SK-N-SH treated with all-trans-retinoic acid at 6 μM for 48 hours (cell line): ENCODE data around the gene FGD3.

Experiments used
- ATAC-seq: fragments of 200-7000 bp; cut with Tn5 transposase; 3 replicates; pipeline ENCODE4 v1.9.1; 2020; ENCODE audit warnings: mild to moderate bottlenecking, moderate library complexity
- ARNTL ChIP-seq: fragments of 450-650 bp; formaldehyde crosslinking; IDR thresholded peaks from 2 replicates; pipeline ENCODE4 v1.5.0; 2020; ENCODE audit warnings: low read depth, mild to moderate bottlenecking, moderate library complexity, borderline replicate concordance
- CREB5 ChIP-seq: fragments of 250-450 bp; sonication (Bioruptor Pico); IDR thresholded peaks from 2 replicates; pipeline ENCODE4 v1.5.1; 2020; ENCODE audit warnings: low read depth, mild to moderate bottlenecking, moderate library complexity
- CSDC2 ChIP-seq: fragments of 250-450 bp; sonication (Bioruptor Pico); IDR thresholded peaks from 2 replicates; pipeline ENCODE4 v1.5.0; 2020; ENCODE audit warnings: mild to moderate bottlenecking, moderate library complexity
- CSRNP3 ChIP-seq: fragments of 250-450 bp; sonication (Bioruptor Pico); IDR thresholded peaks from 2 replicates; pipeline ENCODE4 v1.5.1; 2021; ENCODE audit warnings: mild to moderate bottlenecking, moderate library complexity
- ESRRG ChIP-seq: fragments of 250-450 bp; sonication (Bioruptor Pico); IDR thresholded peaks from 2 replicates; pipeline ENCODE4 v1.6.1; 2021; ENCODE audit warnings: mild to moderate bottlenecking
- GLIS3 ChIP-seq: fragments of 250-450 bp; sonication (Bioruptor Pico); IDR thresholded peaks from 2 replicates; pipeline ENCODE4 v1.5.0; 2020; ENCODE audit warnings: mild to moderate bottlenecking, moderate library complexity
- OSR1 ChIP-seq: fragments of 250-450 bp; sonication (Bioruptor Pico); IDR thresholded peaks from 2 replicates; pipeline ENCODE4 v1.8.0; 2022; ENCODE audit warnings: moderate library complexity, mild to moderate bottlenecking, inconsistent platforms
- PATZ1 ChIP-seq: fragments of 250-450 bp; sonication (Bioruptor Pico); IDR thresholded peaks from 2 replicates; pipeline ENCODE4 v1.8.0; 2020; ENCODE audit warnings: mild to moderate bottlenecking, moderate library complexity, borderline replicate concordance
- POU6F1 ChIP-seq: fragments of 250-450 bp; sonication (Bioruptor Pico); IDR thresholded peaks from 2 replicates; pipeline ENCODE4 v1.8.0; 2021; ENCODE audit warnings: low read depth, mild to moderate bottlenecking, moderate library complexity, borderline replicate concordance
- PPARA ChIP-seq: fragments of 250-450 bp; sonication (Bioruptor Pico); IDR thresholded peaks from 2 replicates; pipeline ENCODE4 v1.5.0; 2020; ENCODE audit warnings: mild to moderate bottlenecking, borderline replicate concordance
- RARB ChIP-seq: fragments of 250-450 bp; sonication (Bioruptor Pico); IDR thresholded peaks from 2 replicates; pipeline ENCODE4 v1.8.0; 2021; ENCODE audit warnings: mild to moderate bottlenecking, moderate library complexity
- SNAI2 ChIP-seq: fragments of 250-450 bp; sonication (Bioruptor Pico); IDR thresholded peaks from 2 replicates; pipeline ENCODE4 v1.5.0; 2020; ENCODE audit warnings: mild to moderate bottlenecking, moderate library complexity
- TSHZ2 ChIP-seq: fragments of 250-450 bp; sonication (Bioruptor Pico); IDR thresholded peaks from 2 replicates; pipeline ENCODE4 v1.5.0; 2020; ENCODE audit warnings: mild to moderate bottlenecking, moderate library complexity
- ZC3H10 ChIP-seq: fragments of 250-450 bp; sonication (Bioruptor Pico); IDR thresholded peaks from 2 replicates; pipeline ENCODE4 v1.5.1; 2021; ENCODE audit warnings: mild to moderate bottlenecking, moderate library complexity
- ZFP30 ChIP-seq: fragments of 450-650 bp; formaldehyde crosslinking; IDR thresholded peaks from 2 replicates; pipeline ENCODE4 v1.5.0; 2022; ENCODE audit warnings: mild to moderate bottlenecking, moderate library complexity
- ZNF565 ChIP-seq: fragments of 450-650 bp; formaldehyde crosslinking; conservative IDR thresholded peaks from 2 replicates; pipeline ENCODE4 v1.5.0; 2020; ENCODE audit warnings: low read depth, mild to moderate bottlenecking, moderate library complexity
- ZNF70 ChIP-seq: fragments of 450-650 bp; formaldehyde crosslinking; IDR thresholded peaks from 2 replicates; pipeline ENCODE4 v1.5.0; 2020; ENCODE audit warnings: mild to moderate bottlenecking, moderate library complexity
- ZNF8 ChIP-seq: fragments of 450-650 bp; formaldehyde crosslinking; IDR thresholded peaks from 2 replicates; pipeline ENCODE4 v1.5.0; 2020; ENCODE audit warnings: mild to moderate bottlenecking, moderate library complexity

FGD3 gene

GRCh38 chr9:93030642-93031628 is 83.6 kb downstream of the FGD3 start:
- TF ChIP-seq POU6F1 (no peak), GLIS3 (CRISPR knock-in tag) (no peak), ZNF565 (CRISPR knock-in tag) (no peak), ZC3H10 (CRISPR knock-in tag) (no peak), ZNF8 (no peak), ZFP30 (CRISPR knock-in tag) (no peak), TSHZ2 (CRISPR knock-in tag) (no peak), OSR1 (CRISPR knock-in tag) (no peak), RARB (CRISPR knock-in tag) (no peak)
- no peak for ATAC-seq

GRCh38 chr9:93031629-93032430 is 84.5 kb downstream of the FGD3 start:
- TF ChIP-seq CSRNP3 (CRISPR knock-in tag) (no peak), CSDC2 (no peak), PPARA (CRISPR knock-in tag) (no peak), ARNTL (CRISPR knock-in tag) (no peak), ZC3H10 (CRISPR knock-in tag) (no peak), ZNF70 (CRISPR knock-in tag) (no peak), ZFP30 (CRISPR knock-in tag) (no peak), PATZ1 (no peak), ZNF8 (no peak), RARB (CRISPR knock-in tag) (no peak), SNAI2 (CRISPR knock-in tag) (no peak), OSR1 (CRISPR knock-in tag) (no peak), CREB5 (CRISPR knock-in tag) (no peak)
- ATAC-seq: no peak

GRCh38 chr9:93032545-93032944 is 85.2 kb downstream of the FGD3 start:
- no peak for ATAC-seq
- no peak for TF ChIP-seq RARB (CRISPR knock-in tag)
- no peak for TF ChIP-seq ZC3H10 (CRISPR knock-in tag)
- TF ChIP-seq SNAI2 (CRISPR knock-in tag): no peak
- no peak for TF ChIP-seq ZNF8
- no peak for TF ChIP-seq CSRNP3 (CRISPR knock-in tag)
- TF ChIP-seq OSR1 (CRISPR knock-in tag): no peak
- TF ChIP-seq PATZ1: no peak
- TF ChIP-seq ESRRG (CRISPR knock-in tag): no peak
- TF ChIP-seq, all 23 proteins: peak for 0
